Spleen (tissue), 7 donors: ENCODE data around the gene RPS6KC1.

Source experiments
- CTCF ChIP-seq, 11 experiments: fragments of 200-600 bp in 7 of 11; fragments of 450-650 bp in 4 of 11; sonication (generic) in 4 of 11; IDR thresholded peaks in 8 of 11; conservative IDR thresholded peaks in 3 of 11; 1 replicate in 7 of 11; 2 replicates in 4 of 11; pipeline versions ENCODE4 v1.4.0 to v1.8.0; 2016 to 2021; ENCODE audit warnings: antibody characterized with exemption in 11 of 11, inconsistent platforms in 4 of 11, mild to moderate bottlenecking in 1 of 11
- POLR2A ChIP-seq, 3 donors: fragments of 450-650 bp; IDR thresholded peaks; one replicate each; pipeline ENCODE4 v1.5.1; 2017; ENCODE audit warnings: antibody characterized with exemption in 3 of 3, mild to moderate bottlenecking in 1 of 3
- POLR2AphosphoS5 ChIP-seq, 3 donors: sonication (generic); formaldehyde crosslinking; IDR thresholded peaks; one replicate each; pipeline ENCODE4 v1.5.1; 2017; ENCODE audit warnings: antibody characterized with exemption in 3 of 3
- donor health status: DM: no; HTN: no; CAD: no; lungs with moderate emphysema.
- donor health status: DM: no; HTN: no; CAD: no.
- donor health status: DM: no; HTN: no; CAD: no.

GRCh38 chr1:213120386-213120785 is 69.3 kb downstream of the RPS6KC1 start:
- TF ChIP-seq CTCF (IDR thresholded peaks at IDR 0.05 in 8 of 11, conservative IDR thresholded peaks at IDR 0.05 in 3 of 11): no peak
- no peak for TF ChIP-seq POLR2AphosphoS5 (IDR thresholded peaks at IDR 0.05)
- no peak for TF ChIP-seq POLR2A (IDR thresholded peaks at IDR 0.05)
